GM12878 (cell line): ENCODE results near the gene CEP97.

Experiments
- BRCA1 ChIP-seq: IDR thresholded peaks from 2 replicates; pipeline ENCODE4 v1.6.1; 2011; ENCODE audit warnings: low read depth, low read length, improper control_type of control experiment
- SMAD1 ChIP-seq: fragments of 450-650 bp; IDR thresholded peaks from 2 replicates; pipeline ENCODE4 v1.6.1; 2018; ENCODE audit warnings: mild to moderate bottlenecking, low read depth; ENCODE audit not compliant: partially characterized antibody
- SUZ12 ChIP-seq: fragments of 200-600 bp; sonication (generic); IDR thresholded peaks from one replicate; pipeline ENCODE4 v1.6.1; 2018; ENCODE audit warnings: antibody characterized with exemption, mild to moderate bottlenecking; ENCODE audit not compliant: unreplicated experiment
- TAF1 ChIP-seq: IDR thresholded peaks from 2 replicates; pipeline ENCODE4 v1.6.1; 2011; ENCODE audit warnings: mild to moderate bottlenecking, low read depth, low read length, borderline replicate concordance

DNA sequence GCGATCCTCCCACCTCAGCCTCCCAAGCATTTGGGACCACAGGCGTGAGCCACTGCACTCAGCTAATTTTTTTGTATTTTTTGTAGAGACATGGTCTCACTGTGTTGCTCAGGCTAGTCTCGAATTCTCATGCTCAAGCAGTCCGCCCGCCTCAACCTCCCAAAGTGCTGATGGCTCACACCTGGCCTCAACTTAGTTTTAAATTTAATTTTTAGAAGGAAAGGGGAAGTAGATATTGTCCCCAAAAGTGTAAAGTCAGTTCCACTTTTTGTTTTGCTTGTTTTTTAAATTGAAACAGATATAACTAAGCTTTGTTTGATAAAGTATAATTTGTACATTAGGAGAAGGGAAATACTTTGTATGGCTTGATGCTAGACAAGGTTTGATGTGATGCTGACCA, 93.6 kb downstream of the CEP97 start:
- TF ChIP-seq BRCA1 (no peak), SMAD1 (no peak), SUZ12 (no peak), TAF1 (no peak)
